Stimulated activated CD8-positive, alpha-beta memory T cell treated with anti-CD3 and anti-CD28 coated beads, Interleukin-7, amount 100 ng/mL, for 4 hours (primary cell): ENCODE results near the gene LTV1.
"Not testable (repeated sequence)": the region's sequence is repeated elsewhere in the genome, so short reads cannot be mapped to it uniquely, and the experiment has no call there.

Source experiments
- DNase-seq, 2 donors: peaks; one replicate each; pipeline ENCODE4 v3.0.0-alpha.2; 2020; ENCODE audit warnings: low read depth in 2 of 2

The LTV1 gene

GRCh38 chr6:143843677-143843999 is 500 bp downstream of the LTV1 start:
- DNase-seq: no peak

GRCh38 chr6:143844006-143844405 is 868 bp downstream of the LTV1 start:
- no peak for DNase-seq

- DNase-seq: no peak
These were observed 1.9 kb downstream of the LTV1 start for GRCh38 chr6:143845033-143845432.

GRCh38 chr6:143851706-143852105 is 8.6 kb downstream of the LTV1 start:
- not testable (repeated sequence) for DNase-seq

GRCh38 chr6:143855057-143855456 is 11.9 kb downstream of the LTV1 start:
- DNase-seq: not testable (repeated sequence)

GRCh38 chr6:143856762-143857161 is 13.6 kb downstream of the LTV1 start:
- DNase-seq: not testable (repeated sequence)

GRCh38 chr6:143857651-143858050 is 14.5 kb downstream of the LTV1 start:
- no peak for DNase-seq

GRCh38 chr6:143859891-143860660 is 16.9 kb downstream of the LTV1 start:
- no peak for DNase-seq

- DNase-seq: no peak
These were observed 20.6 kb downstream of the LTV1 start for GRCh38 chr6:143863771-143864170.

GRCh38 chr6:143864234-143864633 is 21.1 kb downstream of the LTV1 start, which contains the start of gene ZC2HC1B:
TSS of gene ZC2HC1B (plus strand) at chr6:143864474. CDS start at chr6:143864540, 66 bp downstream.
- DNase-seq: no peak

- DNase-seq: no peak
These were observed 24.1 kb downstream of the LTV1 start for GRCh38 chr6:143867236-143867635.

GRCh38 chr6:143868808-143869207 is 25.7 kb downstream of the LTV1 start:
- DNase-seq: not testable (repeated sequence)

GRCh38 chr6:143871202-143871730 is 28.1 kb downstream of the LTV1 start:
- not testable (repeated sequence) for DNase-seq

GRCh38 chr6:143872201-143872600 is 29.1 kb downstream of the LTV1 start:
- no peak for DNase-seq

- DNase-seq: not testable (repeated sequence)
These were observed 30.5 kb downstream of the LTV1 start for GRCh38 chr6:143873600-143873999.

- not testable (repeated sequence) for DNase-seq
These were observed 31.4 kb downstream of the LTV1 start for GRCh38 chr6:143874503-143874902.

GRCh38 chr6:143877584-143878271 is 34.6 kb downstream of the LTV1 start:
- DNase-seq: no peak

GRCh38 chr6:143878272-143878760 is 35.2 kb downstream of the LTV1 start:
- no peak for DNase-seq

GRCh38 chr6:143880412-143880811 is 37.3 kb downstream of the LTV1 start:
- no peak for DNase-seq

GRCh38 chr6:143882401-143882930 is 39.3 kb downstream of the LTV1 start:
- no peak for DNase-seq

- no peak for DNase-seq
These were observed 41.2 kb downstream of the LTV1 start for GRCh38 chr6:143884216-143884900.

GRCh38 chr6:143885116-143885515 is 42.0 kb downstream of the LTV1 start:
- no peak for DNase-seq
